PFSK-1 (cell line): ENCODE results near the gene KIAA1958.

Experiments
- POLR2AphosphoS5 ChIP-seq: IDR thresholded peaks from 2 replicates; pipeline ENCODE4 v1.6.1; 2012; ENCODE audit warnings: low read depth, mild to moderate bottlenecking, control low read depth, low read length, moderate library complexity
- REST ChIP-seq, 2 experiments: IDR thresholded peaks; 2 replicates each; pipeline versions ENCODE4 v1.6.1 to v1.8.0; 2011 to 2012; ENCODE audit warnings: low read depth in 2 of 2, low read length in 2 of 2, control low read depth in 1 of 2, inconsistent platforms in 1 of 2, mild to moderate bottlenecking in 1 of 2, moderate library complexity in 1 of 2; ENCODE audit not compliant: insufficient read depth in 1 of 2
- SIN3A ChIP-seq: IDR thresholded peaks from 2 replicates; pipeline ENCODE4 v1.6.1; 2012; ENCODE audit warnings: mild to moderate bottlenecking, low read length, moderate library complexity, borderline replicate concordance; ENCODE audit not compliant: insufficient read depth
- TAF1 ChIP-seq: IDR thresholded peaks from 2 replicates; pipeline ENCODE4 v1.6.1; 2012; ENCODE audit warnings: low read length, control low read depth, borderline replicate concordance; ENCODE audit not compliant: insufficient read depth

- TF ChIP-seq SIN3A (no peak), POLR2AphosphoS5 (no peak), REST (IDR thresholded peaks at IDR 0.05; ENCODE audit: insufficient read depth in 1 of 2, low read depth in 2 of 2, low read length in 2 of 2) (no peak), TAF1 (no peak)
Measured at GRCh38 chr9:112493393-112494137, 6.9 kb downstream of the KIAA1958 start.
